Measurements from ENCODE around the gene EML5. TPM values are rescaled to one million over a fixed set of nuclear protein-coding genes. Genes with fewer than 3 reads are reported as not detected.
A peak's percentile ranks its signal among the peaks of the same experiment; 100 is the strongest.

The EML5 gene
- total RNA-seq, 4 donors from 2014 or later: 2.7 to 3.7 (median 3.7) TPM

- TF ChIP-seq EP300 (IDR thresholded peaks at IDR 0.05) (no peak), CTCF (IDR thresholded peaks at IDR 0.05) (no peak)
- Histone ChIP-seq H3K9me3 (no peaks in the 10 kb centered on the region), H3K36me3 (peaks cover 57 to 99% (median 87%) of the 10 kb centered on the region in 4 donors), H3K27me3 (no peaks in the 10 kb centered on the region), H3K4me3 (no peak overlapping the region), H3K4me1 (peaks cover 0 to 5% (median under 1%) of the 10 kb centered on the region in 4 donors), H3K27ac (replicated peaks in 1 of 4) (no peak overlapping the region)
- no peak for DNase-seq (ENCODE audit: extremely low spot score)
- intact Hi-C loops (cut with DNase I): no loop called here
Observed at GRCh38 chr14:88607829-88608228, 184.9 kb downstream of the EML5 start.

GRCh38 chr14:88605594-88605993 lies 187.2 kb downstream of the EML5 start:
- Histone ChIP-seq H3K27me3 (no peaks in the 10 kb centered on the region), H3K36me3 (peaks cover 59 to 100% (median 88%) of the 10 kb centered on the region in 4 donors), H3K27ac (replicated peaks in 1 of 4) (no peak overlapping the region), H3K4me1 (no peaks in the 10 kb centered on the region), H3K9me3 (no peaks in the 10 kb centered on the region), H3K4me3 (no peak overlapping the region)
- DNase-seq (ENCODE audit: extremely low spot score): peak; percentile 12
- WGBS: 50% methylated on average over 2 of the region's 2 CpGs
- intact Hi-C loops (cut with DNase I): no loop called here
- TF ChIP-seq POLR2AphosphoS5 (IDR thresholded peaks at IDR 0.05): no peak
- TF ChIP-seq POLR2A (IDR thresholded peaks at IDR 0.05; ENCODE audit: low read depth): no peak
- no peak for TF ChIP-seq EP300 (IDR thresholded peaks at IDR 0.05)
- no peak for TF ChIP-seq CTCF (IDR thresholded peaks at IDR 0.05)

- intact Hi-C loops (cut with DNase I): no loop called here
- no peak overlapping the region for H3K27ac ChIP-seq (replicated peaks in 1 of 4)
- H3K36me3 ChIP-seq: peaks cover 51 to 100% (median 89%) of the 10 kb centered on the region in 4 donors
- peak; percentile 21 for DNase-seq (ENCODE audit: extremely low spot score)
- no peaks in the 10 kb centered on the region for H3K4me1 ChIP-seq
- H3K27me3 ChIP-seq: no peaks in the 10 kb centered on the region
- TF ChIP-seq EP300 (IDR thresholded peaks at IDR 0.05): no peak
- TF ChIP-seq POLR2AphosphoS5 (IDR thresholded peaks at IDR 0.05): no peak
- no peak for TF ChIP-seq CTCF (IDR thresholded peaks at IDR 0.05)
- TF ChIP-seq POLR2A (IDR thresholded peaks at IDR 0.05; ENCODE audit: low read depth): no peak
- no peaks in the 10 kb centered on the region for H3K9me3 ChIP-seq
- no peak overlapping the region for H3K4me3 ChIP-seq
Observed at GRCh38 chr14:88604212-88604611, 188.5 kb downstream of the EML5 start.

GRCh38 chr14:88599761-88600439 lies 192.9 kb downstream of the EML5 start:
- Histone ChIP-seq H3K36me3 (peaks cover 44 to 100% (median 89%) of the 10 kb centered on the region in 4 donors), H3K27ac (replicated peaks in 1 of 4) (no peak overlapping the region), H3K27me3 (no peaks in the 10 kb centered on the region), H3K4me1 (no peaks in the 10 kb centered on the region), H3K9me3 (no peaks in the 10 kb centered on the region), H3K4me3 (no peak overlapping the region)
- 85% methylated on average over 10 of the region's 10 CpGs for WGBS
- TF ChIP-seq POLR2A (IDR thresholded peaks at IDR 0.05; ENCODE audit: low read depth) (no peak), CTCF (IDR thresholded peaks at IDR 0.05) (no peak), POLR2AphosphoS5 (IDR thresholded peaks at IDR 0.05) (no peak), EP300 (IDR thresholded peaks at IDR 0.05) (no peak)
- no peak for DNase-seq (ENCODE audit: extremely low spot score)
- intact Hi-C loops (cut with DNase I): no loop called here

GRCh38 chr14:88599326-88599725 lies 193.4 kb downstream of the EML5 start:
- H3K36me3 ChIP-seq: peaks cover 45 to 99% (median 86%) of the 10 kb centered on the region in 4 donors
- H3K9me3 ChIP-seq: no peaks in the 10 kb centered on the region
- TF ChIP-seq POLR2A (IDR thresholded peaks at IDR 0.05; ENCODE audit: low read depth): no peak
- TF ChIP-seq EP300 (IDR thresholded peaks at IDR 0.05): no peak
- no peak for TF ChIP-seq POLR2AphosphoS5 (IDR thresholded peaks at IDR 0.05)
- TF ChIP-seq CTCF (IDR thresholded peaks at IDR 0.05): no peak
- no peaks in the 10 kb centered on the region for H3K4me1 ChIP-seq
- H3K4me3 ChIP-seq: no peak overlapping the region
- intact Hi-C loops (cut with DNase I): no loop called here
- no peak for DNase-seq (ENCODE audit: extremely low spot score)
- H3K27ac ChIP-seq (replicated peaks in 1 of 4): no peak overlapping the region
- WGBS: 96% methylated on average over 8 of the region's 8 CpGs
- H3K27me3 ChIP-seq: no peaks in the 10 kb centered on the region
